HG02588 (cell line): ENCODE measurements around the gene KIAA0232.
A peak's percentile ranks its signal among the peaks of the same experiment; 100 is the strongest.

Source experiments
- ATAC-seq: cut with Tn5 transposase; IDR thresholded peaks from one replicate; pipeline ENCODE4 v1.9.1; 2021; ENCODE audit warnings: mild to moderate bottlenecking, moderate library complexity; ENCODE audit not compliant: unreplicated experiment

Gene KIAA0232

DNA sequence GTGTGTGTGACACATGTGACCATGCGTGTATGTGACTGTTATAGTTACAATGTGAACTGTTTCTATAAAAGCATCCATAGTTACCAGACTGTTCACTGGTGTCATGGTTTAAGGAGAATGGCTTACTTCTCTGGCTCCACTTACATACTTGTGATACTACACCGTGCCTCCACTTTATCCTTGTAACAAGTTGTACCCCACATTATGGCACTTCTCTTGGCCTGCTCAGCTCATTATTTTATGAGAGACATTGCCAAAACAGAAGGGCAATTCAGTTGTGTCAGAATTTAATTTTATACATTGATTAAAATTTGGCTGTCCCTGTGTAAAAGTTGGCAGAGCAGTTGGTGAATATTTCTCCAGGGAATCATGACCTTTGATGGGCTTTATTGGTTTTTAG lies 64.7 kb downstream of the KIAA0232 start:
- ATAC-seq: no peak

DNA sequence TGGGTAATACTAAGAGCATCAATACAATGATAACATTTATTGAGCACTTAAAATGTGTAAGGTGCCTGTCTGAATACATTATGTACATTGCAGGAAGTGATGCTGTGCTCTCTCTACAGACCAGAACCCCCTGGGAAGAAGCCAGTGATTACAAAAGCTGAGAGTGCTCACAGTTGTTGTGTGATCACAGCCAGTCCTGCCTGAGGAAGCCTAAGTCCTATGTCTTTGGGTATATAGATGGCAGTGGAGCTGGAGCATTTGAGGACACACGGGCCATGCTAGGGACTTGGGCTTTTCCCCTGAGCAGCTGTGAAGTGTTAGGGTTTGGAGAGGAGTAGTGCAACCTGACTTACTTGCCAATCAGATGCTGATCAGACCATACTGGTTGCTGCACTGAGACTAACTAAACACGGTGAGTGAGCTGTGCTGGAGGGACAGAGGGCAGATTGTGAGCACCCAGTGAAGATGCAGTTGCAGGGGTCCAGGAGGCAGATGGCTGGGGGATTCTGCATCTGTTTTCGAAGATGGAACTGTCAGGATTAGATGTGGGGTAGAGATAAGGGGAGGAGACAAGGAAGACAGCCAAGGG lies 66.3 kb downstream of the KIAA0232 start:
- no peak for ATAC-seq

DNA sequence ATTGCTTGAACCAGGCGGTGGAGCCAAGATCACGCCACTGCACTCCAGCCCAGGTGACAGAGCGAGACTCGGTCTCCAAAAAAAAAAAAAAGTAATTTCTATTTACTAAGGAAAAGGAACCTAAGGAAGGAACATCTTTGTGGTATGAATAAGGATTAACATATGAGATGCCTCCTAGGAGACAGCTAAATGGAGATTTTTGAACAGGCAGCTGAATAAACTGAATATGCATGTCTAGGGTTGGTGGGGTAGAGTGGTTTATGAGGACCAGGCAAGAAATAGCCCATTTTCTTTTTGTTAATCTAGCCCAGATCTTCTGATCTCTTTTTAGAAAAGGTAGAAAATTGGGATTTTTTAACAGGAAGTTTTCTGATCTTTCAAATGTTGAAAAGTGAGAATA lies 67.2 kb downstream of the KIAA0232 start:
- ATAC-seq: no peak

DNA sequence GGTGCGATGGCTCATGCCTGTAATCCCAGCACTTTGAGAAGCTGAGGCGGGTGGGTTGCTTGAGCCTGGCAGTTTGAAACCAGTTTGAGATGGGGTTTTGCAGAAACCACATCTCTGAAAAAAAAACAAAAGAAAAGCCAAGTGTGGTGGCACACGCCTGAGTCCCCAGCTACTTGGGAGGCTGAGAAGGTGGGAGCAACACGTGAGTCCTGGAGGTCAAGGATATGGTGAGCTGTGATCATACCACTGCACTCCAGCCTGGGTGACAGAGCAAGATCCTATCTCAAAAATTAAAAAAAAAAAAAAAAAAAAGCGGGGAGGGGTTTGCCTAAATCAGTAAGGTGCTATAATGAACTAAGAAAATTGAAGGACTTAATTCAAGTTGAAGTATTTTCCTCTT lies 68.9 kb downstream of the KIAA0232 start:
- no peak for ATAC-seq

DNA sequence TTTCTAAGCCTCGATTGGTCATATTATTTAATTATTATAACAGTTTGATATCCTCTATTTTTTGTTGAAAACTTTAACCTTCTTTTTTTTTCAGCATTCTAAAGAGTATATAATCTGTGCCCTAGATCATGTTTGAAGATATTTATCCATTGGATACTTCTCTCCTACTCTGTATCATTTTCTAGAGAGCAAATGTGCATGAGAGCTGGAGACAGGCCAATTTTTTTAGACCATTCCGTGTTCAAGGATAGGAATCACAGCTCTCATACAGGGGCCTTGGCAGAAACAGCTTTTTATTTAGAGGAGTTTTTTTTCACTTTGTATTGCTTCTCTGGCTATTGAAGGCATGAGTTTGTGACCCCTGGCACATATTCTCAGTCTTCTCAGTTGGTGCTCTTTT lies 69.4 kb downstream of the KIAA0232 start:
- ATAC-seq: no peak

DNA sequence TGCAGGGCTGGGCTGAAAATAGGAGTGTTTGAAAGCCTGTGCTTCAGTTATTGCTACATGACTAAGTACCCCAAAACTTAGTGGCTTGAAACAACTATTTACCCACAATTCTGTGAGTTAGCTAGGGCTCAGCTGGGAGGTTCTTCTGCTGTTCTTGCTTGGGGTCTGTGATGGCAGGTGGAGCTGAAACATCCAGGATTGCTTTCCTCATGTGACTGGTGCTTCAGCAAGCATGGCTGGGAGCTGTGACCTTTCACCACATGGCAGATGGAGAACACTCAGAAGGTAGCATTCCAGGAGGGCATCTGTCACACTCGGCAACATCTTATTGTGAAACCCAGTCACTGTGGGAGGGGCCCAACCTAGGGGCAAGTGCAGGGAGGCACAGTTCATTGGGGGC lies 70.1 kb downstream of the KIAA0232 start:
- ATAC-seq: no peak

DNA sequence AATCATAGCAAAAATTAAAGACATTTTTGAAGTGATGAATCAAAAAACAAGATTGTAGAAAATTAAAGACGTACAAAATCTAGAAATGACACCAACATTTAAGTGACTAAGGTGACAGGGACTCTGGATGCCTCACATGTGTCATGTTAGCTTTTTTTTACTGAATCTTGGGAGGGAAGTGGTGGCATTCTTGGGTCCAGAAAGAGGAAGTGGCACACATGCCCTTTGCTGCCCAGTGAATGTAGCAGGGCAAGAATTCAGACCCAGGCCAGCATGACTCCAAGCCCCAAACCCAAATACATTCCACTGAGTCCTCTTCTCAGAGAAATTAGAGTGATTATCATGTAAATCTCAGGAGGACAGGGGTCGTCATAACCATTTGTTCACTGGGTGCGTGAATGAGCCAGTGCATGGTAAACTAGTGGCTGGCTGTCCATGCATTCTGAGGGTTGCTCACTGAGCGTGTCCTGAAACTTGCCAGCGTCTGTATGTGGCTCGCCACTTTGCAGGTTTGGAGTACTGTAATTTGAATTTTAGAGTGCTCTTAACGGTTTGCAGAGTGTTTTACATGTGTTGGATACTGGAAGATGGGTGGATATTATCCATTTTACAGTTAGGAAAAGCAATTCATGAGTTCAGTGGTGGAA lies 71.7 kb downstream of the KIAA0232 start:
- no peak for ATAC-seq

DNA sequence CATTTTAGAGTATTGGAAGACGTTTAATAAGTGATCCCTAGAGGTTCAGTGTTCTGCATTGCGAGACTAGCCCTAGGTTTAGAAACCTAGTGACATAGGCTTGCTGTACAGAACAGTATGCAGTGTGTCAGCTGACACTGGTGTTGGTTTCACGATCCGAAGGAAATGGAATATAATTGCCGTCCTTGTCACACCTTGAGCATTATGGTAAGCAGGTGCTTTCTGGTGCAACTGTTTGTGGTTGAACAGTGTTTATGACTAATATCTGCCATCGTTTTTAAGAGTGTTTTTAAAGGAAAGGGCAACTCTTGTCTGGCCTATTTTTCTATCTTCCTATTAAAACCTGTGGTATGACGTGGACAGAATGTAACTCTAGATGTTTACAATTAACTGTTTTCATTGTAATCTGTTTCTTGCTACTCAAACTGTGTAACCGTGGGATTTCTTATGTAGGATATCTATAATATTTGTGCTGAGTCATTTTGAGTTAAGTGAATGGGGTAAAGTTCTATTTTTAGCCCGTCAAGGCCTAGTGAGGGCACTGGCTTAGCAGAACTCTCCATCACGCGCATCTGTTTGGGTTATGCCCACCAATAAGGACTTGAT lies 73.3 kb downstream of the KIAA0232 start:
- peak; percentile 92 for ATAC-seq

DNA sequence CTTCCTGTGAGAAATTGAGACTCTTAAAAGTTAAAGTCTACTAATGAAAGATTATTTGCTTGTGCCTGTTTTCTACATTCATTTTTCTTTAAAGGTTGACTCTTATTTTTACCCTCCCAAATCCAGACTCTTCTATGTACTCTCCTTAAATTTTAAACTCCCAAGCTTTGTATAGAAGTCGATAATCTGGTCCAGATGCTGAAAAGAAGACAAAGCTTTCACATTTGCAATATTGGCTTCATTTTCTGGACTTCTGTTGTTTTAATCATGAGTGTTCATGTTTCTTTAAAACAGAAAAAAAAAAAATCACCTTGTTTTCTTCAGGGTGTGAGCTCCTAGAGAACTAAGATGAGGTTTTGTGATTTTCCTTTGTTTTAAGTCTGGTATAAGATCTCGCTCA lies 73.9 kb downstream of the KIAA0232 start:
- no peak for ATAC-seq

DNA sequence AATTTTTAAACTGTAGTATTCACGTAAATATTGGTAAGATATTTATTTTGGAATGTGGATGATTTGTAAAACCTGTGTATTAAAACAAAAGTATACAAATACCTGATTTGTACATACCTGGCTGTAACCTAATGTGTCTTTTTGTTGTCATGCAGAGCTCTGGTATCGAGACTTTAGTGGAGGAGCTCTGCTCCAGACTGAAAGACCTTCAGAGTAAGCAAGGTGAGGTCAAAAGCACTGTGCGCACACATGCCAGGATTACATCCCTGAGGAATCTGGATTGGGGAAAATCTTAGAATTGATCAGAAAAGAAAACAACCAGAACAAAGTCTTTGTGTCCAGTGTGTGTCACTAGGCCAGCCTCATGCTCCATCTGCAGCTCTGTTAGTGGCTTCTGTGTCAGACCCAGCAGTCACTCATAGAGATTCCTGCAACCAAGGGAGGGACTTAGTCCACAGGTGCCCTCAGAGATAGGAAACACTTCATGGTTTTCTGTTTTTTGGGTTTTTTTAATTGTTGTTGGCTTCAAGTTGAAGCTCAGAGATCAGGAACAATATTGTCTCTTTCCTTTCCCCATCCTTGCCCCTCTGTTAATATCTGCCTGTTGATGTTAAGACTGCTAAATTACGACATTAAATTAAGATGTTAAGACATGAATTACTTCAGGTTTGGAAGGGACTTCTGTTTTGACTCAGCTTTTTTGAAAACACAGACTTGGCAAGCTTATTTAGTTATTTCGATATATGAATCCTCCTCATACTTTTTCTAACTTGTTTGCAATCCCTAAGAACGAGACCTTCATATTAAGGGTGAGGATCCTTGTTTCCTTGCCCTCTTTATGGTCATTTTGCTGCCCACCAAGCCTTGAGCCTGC lies 74.7 kb downstream of the KIAA0232 start:
- no peak for ATAC-seq

DNA sequence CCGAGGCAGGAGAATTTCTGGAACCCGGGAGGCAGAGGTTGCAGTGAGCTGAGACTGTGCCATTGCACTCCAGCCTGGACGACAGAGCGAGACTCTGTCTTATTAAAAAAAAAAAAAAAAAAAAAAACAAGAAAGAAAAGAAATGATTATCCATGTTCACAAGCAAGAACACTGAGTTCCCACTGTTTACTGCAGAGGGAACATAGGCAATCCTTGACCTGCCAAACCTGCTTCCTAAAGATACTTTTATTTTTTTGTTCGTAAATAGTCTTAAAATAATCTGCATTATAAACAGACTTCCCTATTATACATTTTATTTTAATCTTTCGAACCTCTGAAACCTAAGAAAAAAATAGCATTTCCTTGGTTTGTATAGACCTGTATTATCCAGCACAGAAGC lies 76.5 kb downstream of the KIAA0232 start:
- ATAC-seq: no peak

DNA sequence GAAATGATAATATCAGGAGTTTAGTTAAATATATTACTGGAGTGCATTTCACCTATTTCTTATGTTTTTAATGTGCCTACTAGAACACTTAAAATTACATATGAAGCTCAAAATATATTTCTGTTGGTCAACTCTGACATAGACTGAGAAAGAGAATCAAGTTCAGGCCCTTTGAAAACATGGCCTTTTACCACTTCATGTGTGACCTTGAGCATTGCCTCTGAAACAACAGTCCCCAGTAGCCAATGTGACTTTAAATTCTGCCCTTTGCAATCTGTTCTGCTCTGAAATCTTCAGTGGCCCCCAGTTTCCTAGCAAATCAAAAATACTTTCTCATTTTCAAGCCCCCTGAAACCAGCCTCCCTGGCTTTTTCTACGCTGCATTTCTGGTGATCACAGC lies 77.0 kb downstream of the KIAA0232 start:
- no peak for ATAC-seq

DNA sequence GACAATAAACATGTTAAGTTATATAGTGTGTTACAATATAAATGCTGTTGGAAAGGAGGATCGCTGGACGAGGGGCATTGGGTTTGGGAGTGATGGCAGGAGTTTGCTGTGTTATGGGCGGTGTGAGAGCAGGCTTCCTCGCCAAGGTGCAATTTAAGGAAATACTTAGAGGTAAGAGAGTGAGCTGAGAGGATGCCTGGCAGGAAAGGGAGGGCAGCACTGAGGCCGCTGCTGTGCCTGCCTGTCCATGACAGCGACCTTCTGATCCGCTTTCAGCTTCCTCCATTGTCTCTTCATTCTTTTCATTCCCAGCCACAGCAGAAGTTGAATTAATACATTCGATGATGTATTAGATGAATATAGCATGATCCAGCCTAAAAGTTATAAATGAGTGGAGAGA lies 85.9 kb downstream of the KIAA0232 start:
- no peak for ATAC-seq

DNA sequence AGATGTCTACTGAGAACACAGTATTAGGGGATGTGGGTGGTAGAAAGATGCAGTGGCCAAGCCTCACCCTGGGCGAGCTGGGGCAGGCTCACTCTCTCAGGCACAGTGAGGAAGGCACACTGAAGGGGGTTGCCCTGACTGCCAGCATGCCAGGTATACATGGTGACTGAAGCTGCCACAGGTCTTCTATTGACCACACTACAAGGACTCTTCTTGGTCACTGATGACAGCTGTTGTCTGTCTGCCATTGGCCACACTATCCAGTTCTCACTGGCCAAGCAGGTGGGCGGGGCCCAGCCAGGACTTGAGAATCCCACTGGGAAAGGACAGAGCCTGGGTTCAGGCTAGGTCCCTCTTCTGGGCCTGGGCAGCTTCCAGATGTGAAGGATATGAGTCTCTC lies 87.4 kb downstream of the KIAA0232 start:
- ATAC-seq: no peak

DNA sequence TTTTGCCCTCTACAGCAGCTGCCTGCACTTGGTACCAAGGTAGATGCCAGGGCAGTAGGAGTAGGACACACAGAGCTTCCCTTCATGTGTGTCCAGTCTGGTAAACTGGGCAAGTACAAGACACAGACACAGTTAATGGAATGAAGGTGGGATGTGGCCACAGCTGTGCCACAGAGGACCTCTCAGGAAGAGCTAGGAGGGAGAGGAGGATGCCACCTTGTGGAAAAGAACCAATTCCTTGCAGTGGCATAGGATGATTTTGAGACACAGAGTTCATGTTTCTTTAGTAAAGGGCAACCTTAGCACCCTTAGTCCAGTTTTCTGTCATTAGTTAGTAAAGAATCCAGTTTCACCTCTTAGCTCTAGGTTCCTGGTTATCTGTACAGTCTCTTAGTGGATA lies 90.8 kb downstream of the KIAA0232 start:
- ATAC-seq: no peak

DNA sequence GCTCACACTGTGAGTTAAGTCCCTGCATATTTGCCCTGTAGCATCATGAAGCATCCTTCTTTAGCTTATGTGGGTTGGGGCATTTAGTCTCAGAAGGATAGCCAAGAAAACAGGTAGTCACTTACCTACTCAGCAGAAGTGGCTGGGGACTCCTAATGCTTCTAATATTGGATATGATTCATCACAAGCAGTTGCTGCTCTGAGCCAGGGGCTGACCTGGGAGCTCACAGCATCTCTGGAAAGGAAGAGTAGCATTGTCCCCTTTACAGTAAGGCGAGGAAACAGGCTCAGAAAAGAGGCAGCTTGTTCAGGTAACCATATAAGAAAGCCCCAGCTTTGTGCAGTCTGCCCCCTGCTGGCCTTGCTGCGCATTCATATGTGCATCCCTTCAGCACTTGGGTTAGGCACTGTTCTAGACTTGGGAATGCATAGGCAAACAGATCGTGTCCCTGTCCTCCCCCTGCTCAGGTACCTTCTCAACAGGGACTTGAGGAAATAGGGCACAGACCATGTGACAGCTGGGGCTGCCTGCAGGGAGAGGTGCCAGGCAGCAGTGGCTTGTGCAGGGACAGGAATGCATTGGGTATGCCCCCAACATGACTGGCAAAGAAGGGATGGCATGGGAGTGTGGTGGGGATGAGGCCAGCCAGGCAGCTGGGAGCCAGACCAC lies 91.4 kb downstream of the KIAA0232 start:
- ATAC-seq: no peak

DNA sequence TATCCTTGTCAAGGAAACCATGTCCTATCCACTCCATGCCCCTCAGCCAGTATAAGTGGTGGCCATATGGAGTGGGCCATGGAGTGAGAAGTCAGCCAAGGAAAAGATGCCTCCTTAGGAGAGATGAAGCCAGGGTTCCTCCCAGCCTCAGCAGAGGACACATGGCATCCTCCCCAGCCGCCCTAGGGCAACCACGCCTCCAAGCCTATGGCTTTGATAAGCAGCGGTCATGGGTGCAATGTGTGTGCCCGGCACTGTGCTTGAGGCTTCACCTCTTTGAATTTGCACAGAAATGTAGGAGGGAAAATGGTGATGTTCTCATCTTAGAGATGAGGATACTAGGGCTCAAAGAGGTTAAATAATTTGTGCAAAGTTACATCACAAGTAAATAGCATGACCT lies 92.5 kb downstream of the KIAA0232 start:
- ATAC-seq: no peak

DNA sequence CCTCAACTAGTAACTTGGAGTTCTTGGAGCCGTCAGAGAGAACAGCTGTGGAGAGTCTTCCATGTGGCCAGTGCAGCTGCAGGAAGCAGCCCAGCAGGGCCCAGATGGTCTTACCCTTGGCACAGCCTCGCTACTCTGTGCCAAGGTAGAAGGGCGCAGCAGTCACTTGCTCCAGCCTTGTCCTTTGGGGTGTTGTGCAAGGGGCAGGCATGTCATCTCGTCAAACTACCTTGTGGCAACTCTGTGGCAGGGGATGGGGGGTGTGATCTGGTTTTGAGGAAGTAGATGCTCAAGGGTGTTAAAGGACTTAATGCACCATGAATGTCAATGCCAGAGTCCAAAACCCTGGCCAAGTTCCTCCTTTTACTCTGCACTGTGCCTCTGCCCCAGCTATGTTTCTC lies 92.9 kb downstream of the KIAA0232 start:
- no peak for ATAC-seq

DNA sequence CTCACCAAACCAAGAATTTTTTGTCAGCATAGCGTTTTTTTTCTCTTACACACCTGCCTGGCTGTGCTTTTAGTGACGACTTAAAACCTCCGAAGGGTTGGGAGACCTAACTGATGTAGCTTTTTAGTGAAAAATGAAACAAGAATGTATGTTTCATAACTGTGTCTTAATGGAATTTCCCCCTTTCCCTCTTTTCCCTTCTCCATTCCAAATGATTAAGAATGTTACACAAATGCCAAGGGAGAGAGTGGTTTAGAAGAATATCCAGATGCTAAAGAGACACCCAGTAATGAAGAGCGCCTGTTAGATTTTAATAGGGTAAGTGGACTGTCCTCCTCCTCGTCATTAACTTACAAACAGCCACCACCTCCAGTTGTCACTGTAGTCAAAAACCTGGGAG lies 93.9 kb downstream of the KIAA0232 start:
- ATAC-seq: no peak

DNA sequence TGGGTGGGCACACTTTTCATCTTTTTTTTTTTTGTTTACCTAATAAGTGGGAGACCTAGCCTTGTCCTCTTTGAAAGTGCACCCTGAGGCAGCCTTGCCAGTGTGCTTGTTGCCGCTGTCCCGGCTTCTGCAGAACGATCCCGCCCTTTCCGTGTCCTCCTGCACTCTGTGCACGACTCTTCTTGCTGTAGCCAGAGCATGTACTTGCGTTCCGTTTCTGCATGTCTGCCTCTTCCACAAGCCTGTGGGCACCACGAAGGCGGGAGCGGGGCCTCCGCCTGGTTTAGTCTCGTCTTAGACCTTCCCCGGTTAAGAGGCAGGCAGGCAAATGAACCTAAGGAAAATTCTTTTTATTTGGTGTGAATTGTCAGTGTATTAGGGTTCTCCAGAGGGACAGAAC lies 94.5 kb downstream of the KIAA0232 start:
- no peak for ATAC-seq

DNA sequence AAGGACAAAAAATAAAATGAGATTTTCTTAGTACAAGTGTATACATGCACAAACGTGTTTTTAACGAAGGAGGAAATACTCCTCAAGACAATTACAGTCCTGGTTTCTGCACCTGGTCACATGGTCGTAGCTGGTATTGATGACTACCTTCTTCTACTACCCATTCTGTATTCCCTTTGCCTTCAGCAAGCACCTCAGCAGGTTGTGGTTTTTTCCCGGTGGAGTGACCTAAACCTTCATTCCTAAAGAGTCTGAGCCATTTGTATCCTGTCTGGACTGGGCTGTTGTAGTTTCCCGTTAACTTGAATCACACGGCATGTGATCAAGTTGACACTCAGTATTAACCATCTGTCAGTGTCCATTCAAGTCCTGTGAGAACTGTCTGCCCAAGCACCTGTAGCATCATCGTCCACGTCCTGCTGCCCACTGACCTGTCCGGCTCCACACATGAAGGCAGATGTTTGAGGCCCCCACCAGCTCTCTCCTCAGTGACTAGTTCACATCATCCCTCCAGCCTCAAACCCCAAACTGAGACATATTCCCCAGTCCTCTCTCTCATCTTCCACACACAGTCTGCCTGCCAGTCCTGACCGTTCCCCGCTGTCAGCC lies 96.0 kb downstream of the KIAA0232 start:
- no peak for ATAC-seq
